Inferior parietal cortex (tissue), 1 donor: ENCODE data around the gene STK39.

Experiments used
- DNase-seq: peaks from one replicate; pipeline ENCODE4 v3.0.0-alpha.2; 2016; ENCODE audit errors: extremely low spot score

STK39 gene

GRCh38 chr2:168184681-168185513 lies 62.5 kb downstream of the STK39 start:
- no peak for DNase-seq

- no peak for DNase-seq
Observed at GRCh38 chr2:168183308-168183997, 63.9 kb downstream of the STK39 start.

- DNase-seq: no peak
Observed at GRCh38 chr2:168182550-168183249, 64.7 kb downstream of the STK39 start.

- DNase-seq: no peak
Observed at GRCh38 chr2:168181825-168182224, 65.6 kb downstream of the STK39 start.

- DNase-seq: no peak
Observed at GRCh38 chr2:168180914-168181313, 66.5 kb downstream of the STK39 start.

GRCh38 chr2:168180483-168180882 lies 66.9 kb downstream of the STK39 start:
- no peak for DNase-seq

- no peak for DNase-seq
Observed at GRCh38 chr2:168179592-168179991, 67.8 kb downstream of the STK39 start.

GRCh38 chr2:168178520-168179324 lies 68.7 kb downstream of the STK39 start:
- no peak for DNase-seq

- DNase-seq: no peak
Observed at GRCh38 chr2:168176402-168176801, 71.0 kb downstream of the STK39 start.

- DNase-seq: no peak
Observed at GRCh38 chr2:168175469-168175868, 71.9 kb downstream of the STK39 start.

- DNase-seq: no peak
Observed at GRCh38 chr2:168174756-168175155, 72.6 kb downstream of the STK39 start.

GRCh38 chr2:168172071-168172470 lies 75.3 kb downstream of the STK39 start:
- DNase-seq: no peak

- DNase-seq: no peak
Observed at GRCh38 chr2:168171059-168171762, 76.2 kb downstream of the STK39 start.

- no peak for DNase-seq
Observed at GRCh38 chr2:168169097-168169745, 78.2 kb downstream of the STK39 start.

- DNase-seq: no peak
Observed at GRCh38 chr2:168167511-168168263, 79.7 kb downstream of the STK39 start.

- no peak for DNase-seq
Observed at GRCh38 chr2:168166902-168167510, 80.4 kb downstream of the STK39 start.

GRCh38 chr2:168165985-168166901 lies 81.2 kb downstream of the STK39 start:
- DNase-seq: no peak

- no peak for DNase-seq
Observed at GRCh38 chr2:168165397-168165796, 82.0 kb downstream of the STK39 start.
